HepG2 (cell line): ENCODE data around the gene KLC3. TPM values are rescaled to one million over a fixed set of nuclear protein-coding genes. Genes with fewer than 3 reads are reported as not detected.

Source experiments
- EP300 ChIP-seq, 3 experiments: sonication (generic) in 1 of 3; formaldehyde crosslinking in 1 of 3; IDR thresholded peaks; 2 replicates each; pipeline versions ENCODE4 v1.5.1 to v1.6.1; 2011 to 2020; ENCODE audit warnings: low read depth in 2 of 3, low read length in 2 of 3, borderline replicate concordance in 1 of 3, improper control_type of control experiment in 1 of 3, mild to moderate bottlenecking in 1 of 3, missing genetic modification reagents in 1 of 3, moderate library complexity in 1 of 3
- GTF2F1 ChIP-seq: fragments of 150-350 bp; IDR thresholded peaks from 2 replicates; pipeline ENCODE4 v1.6.1; 2014; ENCODE audit warnings: low read length
- HMG20A ChIP-seq: IDR thresholded peaks from 2 replicates; pipeline ENCODE4 v1.6.1; 2016; ENCODE audit warnings: borderline replicate concordance
- ISL2 ChIP-seq: sonication (generic); formaldehyde crosslinking; IDR thresholded peaks from 2 replicates; pipeline ENCODE4 v1.5.0; 2020; ENCODE audit warnings: missing genetic modification reagents
- KAT8 ChIP-seq: IDR thresholded peaks from 2 replicates; pipeline ENCODE4 v1.6.1; 2016; ENCODE audit warnings: missing genetic modification reagents, missing compliant biosample characterization
- LCORL ChIP-seq, 2 experiments: fragments of 450-650 bp in 1 of 2; sonication (generic) in 1 of 2; formaldehyde crosslinking in 1 of 2; IDR thresholded peaks; 2 replicates each; pipeline versions ENCODE4 v1.5.0 to v1.6.1; 2017 to 2020; ENCODE audit warnings: antibody characterized with exemption in 1 of 2, missing genetic modification reagents in 1 of 2
- MEIS1 ChIP-seq: sonication (generic); formaldehyde crosslinking; IDR thresholded peaks from 2 replicates; pipeline ENCODE4 v1.9.0; 2021; ENCODE audit warnings: mild to moderate bottlenecking, missing genetic modification reagents, moderate library complexity, borderline replicate concordance
- MIER2 ChIP-seq: IDR thresholded peaks from 2 replicates; pipeline ENCODE4 v1.6.1; 2016; ENCODE audit warnings: missing biosample characterization, missing genetic modification reagents
- REL ChIP-seq: sonication (generic); formaldehyde crosslinking; conservative IDR thresholded peaks from 2 replicates; pipeline ENCODE4 v1.8.0; 2022; ENCODE audit warnings: mild to moderate bottlenecking, missing genetic modification reagents, moderate library complexity
- SATB2 ChIP-seq: sonication (generic); formaldehyde crosslinking; IDR thresholded peaks from 2 replicates; pipeline ENCODE4 v1.5.0; 2020; ENCODE audit warnings: missing genetic modification reagents
- SOX13 ChIP-seq, 3 experiments: fragments of 450-650 bp in 1 of 3; sonication (generic) in 1 of 3; formaldehyde crosslinking in 1 of 3; IDR thresholded peaks in 2 of 3; conservative IDR thresholded peaks in 1 of 3; 2 replicates each; pipeline versions ENCODE4 v1.5.0 to v1.6.1; 2016 to 2020; ENCODE audit warnings: antibody characterized with exemption in 1 of 3, mild to moderate bottlenecking in 1 of 3, missing compliant biosample characterization in 1 of 3, missing genetic modification reagents in 1 of 3, moderate library complexity in 1 of 3
- SP5 ChIP-seq: IDR thresholded peaks from 2 replicates; pipeline ENCODE4 v1.6.1; 2016; ENCODE audit warnings: low read depth, borderline replicate concordance
- TFE3 ChIP-seq: IDR thresholded peaks from 2 replicates; pipeline ENCODE4 v1.6.1; 2016
- THAP11 ChIP-seq: IDR thresholded peaks from 2 replicates; pipeline ENCODE4 v1.6.1; 2016; ENCODE audit warnings: missing biosample characterization, missing genetic modification reagents
- ZMYM2 ChIP-seq: sonication (generic); formaldehyde crosslinking; IDR thresholded peaks from 2 replicates; pipeline ENCODE4 v1.8.0; 2022; ENCODE audit warnings: mild to moderate bottlenecking, missing genetic modification reagents
- ZNF549 ChIP-seq: sonication (generic); formaldehyde crosslinking; IDR thresholded peaks from 2 replicates; pipeline ENCODE4 v1.5.0; 2020; ENCODE audit warnings: missing genetic modification reagents
- ZNF770 ChIP-seq: sonication (generic); formaldehyde crosslinking; IDR thresholded peaks from 2 replicates; pipeline ENCODE4 v1.5.0; 2020; ENCODE audit warnings: mild to moderate bottlenecking, missing genetic modification reagents
- ZNF816 ChIP-seq: sonication (generic); formaldehyde crosslinking; IDR thresholded peaks from 2 replicates; pipeline ENCODE4 v1.8.0; 2022; ENCODE audit warnings: missing genetic modification reagents, mild to moderate bottlenecking, borderline replicate concordance
- polyA plus RNA-seq, 8 experiments: library from polyadenylated mRNA; depleted of rRNA in 3 of 8; stranded (reverse) in 7 of 8; unstranded in 1 of 8; fragments of >200 nt; fragmentation: Illumina TruSeq in 4 of 8; extraction: Trizol in 4 of 8; gene quantifications; 2 replicates each; pipeline versions ENCODE4 v1.2.1 to v1.2.3, GENCODE V29; 2011 to 2016; ENCODE audit warnings: low read depth in 4 of 8, missing spikeins in 1 of 8, mixed read lengths in 1 of 8; ENCODE audit not compliant: insufficient read depth in 1 of 8
- total RNA-seq, 5 experiments: library from RNA; depleted of rRNA; stranded (reverse); fragments of >200 nt; fragmentation: Illumina TruSeq; extraction: Trizol; gene quantifications; 2 replicates each; pipeline ENCODE4 v1.2.3, GENCODE V29; 2016; ENCODE audit warnings: low read depth in 1 of 5

KLC3 gene
- total and polyA plus RNA-seq, 2 of the 13 experiments (the other 11 are each of a cell fraction or from before 2014, with no cell fraction given), result 0.13 TPM; not detected in 1

DNA sequence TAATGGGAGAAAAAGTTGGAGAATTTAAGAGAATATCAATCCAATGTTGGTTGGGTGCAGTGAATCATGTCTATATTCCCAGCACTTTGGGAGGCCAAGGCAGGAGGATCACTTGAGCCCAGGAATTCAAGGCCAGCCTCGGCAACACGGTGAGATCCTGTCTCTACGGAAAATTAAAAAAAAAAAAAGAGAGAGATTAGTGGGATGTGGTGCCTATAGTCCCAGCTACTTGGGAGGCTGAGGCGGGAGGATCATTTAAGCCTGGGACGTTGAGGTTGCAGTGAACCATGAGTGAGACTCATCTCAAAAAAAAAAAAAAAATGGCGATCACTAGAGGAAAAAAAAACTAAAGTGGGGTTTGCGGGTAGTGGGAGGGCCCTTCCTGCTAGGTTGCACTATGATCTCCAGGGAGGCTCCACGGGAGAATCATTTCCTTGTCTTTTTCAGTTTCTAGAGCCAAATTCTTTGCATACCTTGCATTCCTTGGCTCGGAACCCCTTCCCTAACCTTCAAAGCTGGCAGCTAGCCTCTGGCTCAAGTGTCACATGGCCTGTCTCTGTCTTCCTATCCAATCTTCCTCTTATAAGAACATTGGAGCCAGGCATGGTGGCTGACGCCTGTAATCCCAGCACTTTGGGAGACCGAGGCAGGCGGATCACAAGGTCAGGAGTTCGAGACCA, 35.6 kb downstream of the KLC3 start (continued):
- TF ChIP-seq EP300 (IDR thresholded peaks at IDR 0.05; ENCODE audit: low read depth in 2 of 2, low read length in 2 of 2), result peak in 1 of 2 experiments; percentile 54; a peak in 1 of 4 replicates
- no peak for TF ChIP-seq EP300 (CRISPR knock-in tag; IDR thresholded peaks at IDR 0.05; ENCODE audit: borderline replicate concordance)
- TF ChIP-seq MEIS1, result no peak; the same call in 1 of the 2 replicates
- peak; percentile 29; the same call in 1 of the 2 replicates for TF ChIP-seq HMG20A (CRISPR knock-in tag)
- TF ChIP-seq ZNF770 (CRISPR knock-in tag), result peak; percentile 96
- TF ChIP-seq TFE3 (CRISPR knock-in tag), result peak; percentile 76; the same call in 1 of the 2 replicates
- no peak for TF ChIP-seq SATB2
- no peak for TF ChIP-seq KAT8 (CRISPR knock-in tag)
- TF ChIP-seq ISL2, result 0 out of 2 replicates have a peak, but pooled peaks have one; percentile 33
- TF ChIP-seq LCORL (IDR thresholded peaks at IDR 0.05), result 0 out of 2 replicates have a peak, but pooled peaks have one; percentile 9
- peak; percentile 57; the same call in 1 of the 2 replicates for TF ChIP-seq LCORL (CRISPR knock-in tag; IDR thresholded peaks at IDR 0.05)
- TF ChIP-seq GTF2F1, result no peak
- TF ChIP-seq SP5, result 0 out of 2 replicates have a peak, but pooled peaks have one; percentile 33
- peak; percentile 55; the same call in 1 of the 2 replicates for TF ChIP-seq THAP11 (CRISPR knock-in tag)
- peak; percentile 56; the same call in 1 of the 2 replicates for TF ChIP-seq ZMYM2 (CRISPR knock-in tag)
- TF ChIP-seq REL (CRISPR knock-in tag), result no peak
- TF ChIP-seq ZNF549, result no peak
- TF ChIP-seq ZNF816 (CRISPR knock-in tag), result no peak
- TF ChIP-seq MIER2 (CRISPR knock-in tag), result no peak
- no peak for TF ChIP-seq SOX13 (IDR thresholded peaks at IDR 0.05)
- peak in 1 of 2 experiments; percentile 21; a peak in 1 of 4 replicates for TF ChIP-seq SOX13 (CRISPR knock-in tag; conservative IDR thresholded peaks at IDR 0.05 in 1 of 2, IDR thresholded peaks at IDR 0.05 in 1 of 2)
